Neural progenitor cell (in vitro differentiated cells): ENCODE measurements around the gene LIPC. TPM values are rescaled to one million over a fixed set of nuclear protein-coding genes. Genes with fewer than 3 reads are reported as not detected.

ENCODE experiments used
- DNase-seq: peaks from one replicate; pipeline ENCODE4 v3.0.0-alpha.2; 2016; ENCODE audit warnings: low spot score
- H2AFZ ChIP-seq: fragments of 200-600 bp; sonication (generic); replicated peaks from 2 replicates; pipeline ENCODE4 v1.6.1; 2016; ENCODE audit warnings: antibody characterized with exemption
- H3F3A ChIP-seq: fragments of 200-600 bp; sonication (generic); 2 replicates; pipeline ENCODE4 v1.6.1; 2016; ENCODE audit warnings: antibody characterized with exemption, low read depth
- H3K27ac ChIP-seq: fragments of 200-600 bp; sonication (generic); 2 replicates; pipeline ENCODE4 v1.5.1; 2016; ENCODE audit warnings: mild to moderate bottlenecking
- H3K27me3 ChIP-seq: fragments of 200-600 bp; sonication (generic); 2 replicates; pipeline ENCODE4 v1.6.1; 2016; ENCODE audit warnings: mild to moderate bottlenecking, moderate library complexity
- H3K36me3 ChIP-seq: fragments of 200-600 bp; sonication (generic); 2 replicates; pipeline ENCODE4 v1.5.1; 2016
- H3K4me1 ChIP-seq: fragments of 200-600 bp; sonication (generic); 2 replicates; pipeline ENCODE4 v1.6.1; 2016; ENCODE audit warnings: mixed run types
- H3K4me2 ChIP-seq: fragments of 200-600 bp; sonication (generic); 2 replicates; pipeline ENCODE4 v1.6.1; 2016
- H3K4me3 ChIP-seq: fragments of 200-600 bp; sonication (generic); 2 replicates; pipeline ENCODE4 v1.5.1; 2016
- H3K79me2 ChIP-seq: fragments of 200-600 bp; sonication (generic); 2 replicates; pipeline ENCODE4 v1.6.1; 2016; ENCODE audit warnings: low read depth
- H3K9ac ChIP-seq: fragments of 200-600 bp; sonication (generic); 2 replicates; pipeline ENCODE4 v1.6.1; 2016
- H3K9me3 ChIP-seq: fragments of 200-600 bp; sonication (generic); 2 replicates; pipeline ENCODE4 v1.5.1; 2016; ENCODE audit warnings: low read depth
- H4K20me1 ChIP-seq: fragments of 200-600 bp; sonication (generic); 2 replicates; pipeline ENCODE4 v1.6.1; 2016; ENCODE audit warnings: low read depth
- H3K27ac Mint-ChIP-seq: 3 replicates; pipeline ENCODE4 v1.8.0; 2021; ENCODE audit warnings: mixed read lengths
- H3K27me3 Mint-ChIP-seq: 2 replicates; pipeline ENCODE4 v1.8.0; 2022; ENCODE audit warnings: low read depth, mild to moderate bottlenecking, inconsistent platforms, moderate library complexity, mixed read lengths; ENCODE audit not compliant: insufficient read depth
- H3K36me3 Mint-ChIP-seq: 3 replicates; pipeline ENCODE4 v1.8.0; 2021; ENCODE audit warnings: mixed read lengths
- H3K4me1 Mint-ChIP-seq: 3 replicates; pipeline ENCODE4 v1.8.0; 2021; ENCODE audit warnings: mixed read lengths
- H3K4me3 Mint-ChIP-seq: 3 replicates; pipeline ENCODE4 v1.8.0; 2021; ENCODE audit warnings: mild to moderate bottlenecking, moderate library complexity, mixed read lengths
- H3K9me3 Mint-ChIP-seq: 3 replicates; pipeline ENCODE4 v1.8.0; 2020; ENCODE audit warnings: mixed read lengths
- EZH2 ChIP-seq: fragments of 200-600 bp; sonication (generic); IDR thresholded peaks from 2 replicates; pipeline ENCODE4 v1.6.1; 2017; ENCODE audit warnings: antibody characterized with exemption, mild to moderate bottlenecking, moderate library complexity
- EZH2phosphoT487 ChIP-seq: fragments of 200-600 bp; sonication (generic); IDR thresholded peaks from 2 replicates; pipeline ENCODE4 v1.6.1; 2017; ENCODE audit warnings: antibody characterized with exemption
- total RNA-seq: library from RNA; depleted of rRNA; stranded (reverse); fragments of >200 nt; gene quantifications from 2 replicates; pipeline ENCODE4 v1.2.3, GENCODE V29; 2015; ENCODE audit warnings: low replicate concordance
- TF ChIP-seq, protein P1 (sequence below): fragments of 200-600 bp; sonication (generic); IDR thresholded peaks from 2 replicates; pipeline ENCODE4 v1.5.1; 2017; ENCODE audit warnings: antibody characterized with exemption, mild to moderate bottlenecking

Gene LIPC
- total RNA-seq, 1 donor from 2014 or later: not detected

DNA sequence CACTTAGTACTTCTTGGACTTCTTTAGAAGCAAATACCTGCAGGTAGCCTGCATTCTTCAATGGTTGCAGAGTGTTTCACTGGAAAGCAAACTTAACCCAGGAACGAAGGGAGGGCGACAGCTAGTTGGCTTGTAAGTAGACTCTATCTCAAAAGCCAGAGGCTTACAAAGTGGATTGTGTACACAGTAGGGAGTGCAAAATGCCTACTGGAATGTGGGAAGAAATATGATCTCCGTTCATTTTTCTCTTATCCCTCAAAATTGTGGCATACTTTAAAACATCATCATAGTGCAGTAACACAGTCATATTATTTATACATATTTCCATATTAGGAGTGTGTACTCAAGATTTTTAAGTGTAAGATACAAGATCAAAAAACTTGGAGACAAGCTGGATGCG is 155.7 kb downstream of the LIPC start:
- no peaks in the 10 kb centered on the region for H3K79me2 ChIP-seq
- no peaks in the 10 kb centered on the region for H3K36me3 Mint-ChIP-seq
- no peaks in the 10 kb centered on the region for H3K4me1 ChIP-seq
- no peaks in the 10 kb centered on the region for H3K27me3 ChIP-seq
- H3F3A ChIP-seq: no peaks in the 10 kb centered on the region
- peaks cover 2% of the 10 kb centered on the region for H3K27me3 Mint-ChIP-seq
- H3K4me2 ChIP-seq: no peak overlapping the region
- H2AFZ ChIP-seq: no peak overlapping the region
- H3K27ac Mint-ChIP-seq: no peak overlapping the region
- H4K20me1 ChIP-seq: no peaks in the 10 kb centered on the region
- H3K4me1 Mint-ChIP-seq: peaks cover 8% of the 10 kb centered on the region
- no peak for DNase-seq
- no peak overlapping the region for H3K4me3 Mint-ChIP-seq
- H3K9me3 Mint-ChIP-seq: peaks cover 8% of the 10 kb centered on the region
- peaks cover 3% of the 10 kb centered on the region for H3K9me3 ChIP-seq
- no peaks in the 10 kb centered on the region for H3K36me3 ChIP-seq
- no peak overlapping the region for H3K4me3 ChIP-seq
- no peak overlapping the region for H3K27ac ChIP-seq
- H3K9ac ChIP-seq: no peak overlapping the region
- TF ChIP-seq, protein P1, sequence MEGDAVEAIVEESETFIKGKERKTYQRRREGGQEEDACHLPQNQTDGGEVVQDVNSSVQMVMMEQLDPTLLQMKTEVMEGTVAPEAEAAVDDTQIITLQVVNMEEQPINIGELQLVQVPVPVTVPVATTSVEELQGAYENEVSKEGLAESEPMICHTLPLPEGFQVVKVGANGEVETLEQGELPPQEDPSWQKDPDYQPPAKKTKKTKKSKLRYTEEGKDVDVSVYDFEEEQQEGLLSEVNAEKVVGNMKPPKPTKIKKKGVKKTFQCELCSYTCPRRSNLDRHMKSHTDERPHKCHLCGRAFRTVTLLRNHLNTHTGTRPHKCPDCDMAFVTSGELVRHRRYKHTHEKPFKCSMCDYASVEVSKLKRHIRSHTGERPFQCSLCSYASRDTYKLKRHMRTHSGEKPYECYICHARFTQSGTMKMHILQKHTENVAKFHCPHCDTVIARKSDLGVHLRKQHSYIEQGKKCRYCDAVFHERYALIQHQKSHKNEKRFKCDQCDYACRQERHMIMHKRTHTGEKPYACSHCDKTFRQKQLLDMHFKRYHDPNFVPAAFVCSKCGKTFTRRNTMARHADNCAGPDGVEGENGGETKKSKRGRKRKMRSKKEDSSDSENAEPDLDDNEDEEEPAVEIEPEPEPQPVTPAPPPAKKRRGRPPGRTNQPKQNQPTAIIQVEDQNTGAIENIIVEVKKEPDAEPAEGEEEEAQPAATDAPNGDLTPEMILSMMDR: no peak
- TF ChIP-seq EZH2 (no peak), EZH2phosphoT487 (no peak)

DNA sequence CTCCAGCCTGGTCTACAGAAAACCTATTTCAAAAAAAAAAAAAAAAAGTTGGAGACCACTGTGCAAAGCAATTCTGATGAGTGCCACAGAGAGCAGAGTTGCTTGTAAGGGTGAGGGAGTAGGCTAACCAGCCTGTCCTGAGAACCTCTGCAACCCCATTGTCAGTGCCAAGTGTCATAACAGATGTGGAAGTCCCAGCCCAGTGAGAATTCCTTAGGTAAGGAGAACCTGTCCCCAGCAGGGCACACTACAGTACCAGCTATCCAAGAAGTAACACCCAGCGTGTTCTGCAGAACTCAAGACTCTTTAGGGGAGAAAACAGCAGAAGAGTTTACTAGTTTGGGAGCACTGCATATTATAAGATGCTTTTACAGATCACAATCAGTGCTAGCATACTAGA is 156.3 kb downstream of the LIPC start:
- peaks cover 8% of the 10 kb centered on the region for H3K4me1 Mint-ChIP-seq
- no peak overlapping the region for H3K4me3 ChIP-seq
- no peaks in the 10 kb centered on the region for H3K27me3 ChIP-seq
- no peak for DNase-seq
- H3K9me3 Mint-ChIP-seq: peaks cover 8% of the 10 kb centered on the region
- no peaks in the 10 kb centered on the region for H3K9me3 ChIP-seq
- no peaks in the 10 kb centered on the region for H3K79me2 ChIP-seq
- no peaks in the 10 kb centered on the region for H3K36me3 ChIP-seq
- no peaks in the 10 kb centered on the region for H3F3A ChIP-seq
- TF ChIP-seq EZH2 (no peak), EZH2phosphoT487 (no peak)
- TF ChIP-seq, protein P1: no peak
- peaks cover 2% of the 10 kb centered on the region for H3K27me3 Mint-ChIP-seq
- no peak overlapping the region for H3K27ac ChIP-seq
- no peak overlapping the region for H3K9ac ChIP-seq
- H3K36me3 Mint-ChIP-seq: peaks cover 2% of the 10 kb centered on the region
- H3K4me3 Mint-ChIP-seq: no peak overlapping the region
- H3K4me2 ChIP-seq: no peak overlapping the region
- H3K4me1 ChIP-seq: no peaks in the 10 kb centered on the region
- no peaks in the 10 kb centered on the region for H4K20me1 ChIP-seq
- H2AFZ ChIP-seq: no peak overlapping the region
- H3K27ac Mint-ChIP-seq: no peak overlapping the region

GRCh38 chr15:58589047-58589446 is 157.3 kb downstream of the LIPC start:
- H3K27me3 ChIP-seq: no peaks in the 10 kb centered on the region
- no peak for DNase-seq
- no peaks in the 10 kb centered on the region for H4K20me1 ChIP-seq
- TF ChIP-seq EZH2: no peak
- TF ChIP-seq EZH2phosphoT487: no peak
- TF ChIP-seq, protein P1: no peak
- no peaks in the 10 kb centered on the region for H3F3A ChIP-seq
- H3K27ac ChIP-seq: no peak overlapping the region
- no peaks in the 10 kb centered on the region for H3K36me3 ChIP-seq
- Mint-ChIP-seq H3K27ac (no peak overlapping the region), H3K4me1 (peaks cover 8% of the 10 kb centered on the region), H3K9me3 (peaks cover 2% of the 10 kb centered on the region), H3K4me3 (no peak overlapping the region), H3K36me3 (peaks cover 6% of the 10 kb centered on the region), H3K27me3 (peaks cover 2% of the 10 kb centered on the region)
- no peak overlapping the region for H3K9ac ChIP-seq
- H3K9me3 ChIP-seq: no peaks in the 10 kb centered on the region
- no peaks in the 10 kb centered on the region for H3K79me2 ChIP-seq
- H2AFZ ChIP-seq: no peak overlapping the region
- no peak overlapping the region for H3K4me3 ChIP-seq
- no peak overlapping the region for H3K4me2 ChIP-seq
- H3K4me1 ChIP-seq: no peaks in the 10 kb centered on the region
